Astrocyte (in vitro differentiated cells and primary cell): ENCODE measurements around the gene TPRG1. TPM values are rescaled to one million over a fixed set of nuclear protein-coding genes. Genes with fewer than 3 reads are reported as not detected.
A peak's percentile ranks its signal among the peaks of the same experiment; 100 is the strongest.

Experiments
- DNase-seq: peaks from one replicate; pipeline ENCODE4 v3.0.0-alpha.2; 2010; ENCODE audit warnings: low read depth
- FAIRE-seq: peaks from 2 replicates; lab custom pipeline; 2011; peaks lifted over from hg19 to GRCh38; lab: Jason Lieb, UNC
- H2AFZ ChIP-seq: 2 replicates; pipeline ENCODE4 v1.6.0; 2012; ENCODE audit warnings: low read depth, low read length, inconsistent platforms
- H3K27ac ChIP-seq: 2 replicates; pipeline ENCODE4 v1.5.1; 2011; ENCODE audit warnings: low read depth, low read length, inconsistent platforms
- H3K27me3 ChIP-seq: 2 replicates; pipeline ENCODE4 v1.6.0; 2011; ENCODE audit warnings: low read length, inconsistent platforms; ENCODE audit not compliant: insufficient read depth
- H3K36me3 ChIP-seq: 2 replicates; pipeline ENCODE4 v1.5.1; 2011; ENCODE audit warnings: low read length, inconsistent platforms; ENCODE audit not compliant: insufficient read depth
- H3K4me1 ChIP-seq: 2 replicates; pipeline ENCODE4 v1.5.1; 2011; ENCODE audit warnings: low read length, inconsistent platforms; ENCODE audit not compliant: insufficient read depth
- H3K4me2 ChIP-seq: 2 replicates; pipeline ENCODE4 v1.6.0; 2012; ENCODE audit warnings: low read length, inconsistent platforms
- H3K4me3 ChIP-seq: 2 replicates; pipeline ENCODE4 v1.5.1; 2011; ENCODE audit warnings: low read depth, mild to moderate bottlenecking, low read length, inconsistent platforms; ENCODE audit not compliant: insufficient read depth
- H3K79me2 ChIP-seq: 2 replicates; pipeline ENCODE4 v1.6.0; 2012; ENCODE audit warnings: mild to moderate bottlenecking, low read length, inconsistent platforms; ENCODE audit not compliant: insufficient read depth
- H3K9ac ChIP-seq: 2 replicates; pipeline ENCODE4 v1.6.0; 2012; ENCODE audit warnings: mild to moderate bottlenecking, low read length, inconsistent platforms
- H3K9me3 ChIP-seq: 2 replicates; pipeline ENCODE4 v1.5.1; 2012; ENCODE audit warnings: low read depth, mild to moderate bottlenecking, low read length, inconsistent platforms; ENCODE audit not compliant: insufficient read depth
- H4K20me1 ChIP-seq: 2 replicates; pipeline ENCODE4 v1.6.0; 2012; ENCODE audit warnings: low read length, inconsistent platforms; ENCODE audit not compliant: insufficient read depth
- H3K27ac Mint-ChIP-seq: one replicate; pipeline ENCODE4 v1.8.0; 2021; ENCODE audit warnings: mild to moderate bottlenecking, mixed read lengths; ENCODE audit not compliant: unreplicated experiment
- H3K27me3 Mint-ChIP-seq: one replicate; pipeline ENCODE4 v1.8.0; 2021; ENCODE audit warnings: low read depth, mixed read lengths; ENCODE audit not compliant: unreplicated experiment
- H3K36me3 Mint-ChIP-seq: one replicate; pipeline ENCODE4 v1.8.0; 2021; ENCODE audit warnings: low read depth, mixed read lengths; ENCODE audit not compliant: unreplicated experiment
- H3K4me1 Mint-ChIP-seq: one replicate; pipeline ENCODE4 v1.8.0; 2021; ENCODE audit warnings: low read depth, mixed read lengths; ENCODE audit not compliant: unreplicated experiment
- H3K4me3 Mint-ChIP-seq: one replicate; pipeline ENCODE4 v1.8.0; 2021; ENCODE audit warnings: mild to moderate bottlenecking, moderate library complexity, mixed read lengths; ENCODE audit not compliant: unreplicated experiment
- H3K9me3 Mint-ChIP-seq: one replicate; pipeline ENCODE4 v1.8.0; 2021; ENCODE audit warnings: mild to moderate bottlenecking, mixed read lengths; ENCODE audit not compliant: unreplicated experiment
- CTCF ChIP-seq: IDR thresholded peaks from 2 replicates; pipeline ENCODE4 v1.5.1; 2011; ENCODE audit warnings: low read depth, mild to moderate bottlenecking, inconsistent platforms, low read length, moderate library complexity; ENCODE audit not compliant: insufficient read depth
- EZH2 ChIP-seq: IDR thresholded peaks from 2 replicates; pipeline ENCODE4 v1.6.1; 2012; ENCODE audit warnings: mild to moderate bottlenecking, low read length, inconsistent platforms; ENCODE audit not compliant: insufficient read depth
- total RNA-seq: library from RNA; stranded (reverse); gene quantifications from 2 replicates; pipeline ENCODE4 v1.2.1, GENCODE V29; 2021

Gene TPRG1
- total RNA-seq, 1 donor from 2014 or later, result 1.1 TPM

- Histone ChIP-seq H2AFZ (no peak overlapping the region), H3K36me3 (no peaks in the 10 kb centered on the region), H3K79me2 (no peaks in the 10 kb centered on the region), H3K27me3 (no peaks in the 10 kb centered on the region), H3K9me3 (no peaks in the 10 kb centered on the region), H3K4me3 (no peak overlapping the region), H3K9ac (no peak overlapping the region), H4K20me1 (no peaks in the 10 kb centered on the region), H3K4me1 (peaks cover 4% of the 10 kb centered on the region), H3K27ac (no peak overlapping the region), H3K4me2 (no peak overlapping the region)
- H3K27me3 Mint-ChIP-seq, result no peaks in the 10 kb centered on the region
- peak; percentile 11 for DNase-seq
- no peaks in the 10 kb centered on the region for H3K36me3 Mint-ChIP-seq
- H3K27ac Mint-ChIP-seq, result no peak overlapping the region
- TF ChIP-seq CTCF (no peak), EZH2 (no peak)
- peaks cover under 1% of the 10 kb centered on the region for H3K9me3 Mint-ChIP-seq
- no peak overlapping the region for H3K4me3 Mint-ChIP-seq
- H3K4me1 Mint-ChIP-seq, result no peaks in the 10 kb centered on the region
- FAIRE-seq, result no peak
These were observed 1.2 kb upstream of the TPRG1 start for GRCh38 chr3:189170559-189170958.

GRCh38 chr3:189172668-189173419 lies 1.1 kb downstream of the TPRG1 start:
- Mint-ChIP-seq H3K4me1 (no peaks in the 10 kb centered on the region), H3K9me3 (no peaks in the 10 kb centered on the region), H3K27me3 (no peaks in the 10 kb centered on the region), H3K36me3 (no peaks in the 10 kb centered on the region), H3K4me3 (no peak overlapping the region), H3K27ac (no peak overlapping the region)
- TF ChIP-seq CTCF (no peak), EZH2 (no peak)
- Histone ChIP-seq H3K27me3 (no peaks in the 10 kb centered on the region), H3K36me3 (no peaks in the 10 kb centered on the region), H3K27ac (no peak overlapping the region), H3K79me2 (no peaks in the 10 kb centered on the region), H3K9me3 (no peaks in the 10 kb centered on the region), H3K9ac (no peak overlapping the region), H2AFZ (no peak overlapping the region), H3K4me1 (peaks cover 4% of the 10 kb centered on the region), H3K4me3 (no peak overlapping the region), H3K4me2 (no peak overlapping the region), H4K20me1 (no peaks in the 10 kb centered on the region)
- FAIRE-seq, result no peak
- no peak for DNase-seq

- H3K36me3 ChIP-seq, result no peaks in the 10 kb centered on the region
- no peak overlapping the region for H2AFZ ChIP-seq
- FAIRE-seq (no peak), DNase-seq (no peak)
- H3K4me1 ChIP-seq, result no peaks in the 10 kb centered on the region
- H3K9ac ChIP-seq, result no peak overlapping the region
- H4K20me1 ChIP-seq, result no peaks in the 10 kb centered on the region
- H3K4me3 ChIP-seq, result no peak overlapping the region
- Mint-ChIP-seq H3K9me3 (peaks cover 20% of the 10 kb centered on the region), H3K27ac (no peak overlapping the region), H3K4me3 (no peak overlapping the region), H3K4me1 (no peaks in the 10 kb centered on the region), H3K36me3 (no peaks in the 10 kb centered on the region), H3K27me3 (no peaks in the 10 kb centered on the region)
- H3K9me3 ChIP-seq, result no peaks in the 10 kb centered on the region
- H3K79me2 ChIP-seq, result no peaks in the 10 kb centered on the region
- TF ChIP-seq CTCF (no peak), EZH2 (no peak)
- no peaks in the 10 kb centered on the region for H3K27me3 ChIP-seq
- no peak overlapping the region for H3K27ac ChIP-seq
- no peak overlapping the region for H3K4me2 ChIP-seq
These were observed 12.8 kb downstream of the TPRG1 start for GRCh38 chr3:189184566-189184965.
